IMR-90 (cell line): Measurements from ENCODE around the gene ENPEP. TPM values are rescaled to one million over a fixed set of nuclear protein-coding genes. Genes with fewer than 3 reads are reported as not detected.
A peak's percentile ranks its signal among the peaks of the same experiment; 100 is the strongest.

ENCODE experiments used
- ATAC-seq: fragments of 200-7000 bp; cut with Tn5 transposase; 2 replicates; pipeline ENCODE4 v1.9.1; 2020; ENCODE audit warnings: low read depth, mild to moderate bottlenecking, moderate library complexity
- BruUV-seq: library from RNA; stranded (reverse); fragments of 400-500 nt; replicated peaks from 2 replicates; lab custom pipeline; 2021; lab: Mats Ljungman, UMichigan
- CTCF ChIA-PET: fragments of 300-600 bp; formaldehyde crosslinking; extraction: SDS; loops from one replicate; lab custom pipeline; 2021; ENCODE audit warnings: antibody characterized with exemption; lab: Yijun Ruan, JAX
- POLR2A ChIA-PET: fragments of 300-600 bp; sonication (Branson Sonifier 250); formaldehyde crosslinking; loops from one replicate; lab custom pipeline; 2022; ENCODE audit warnings: antibody characterized with exemption; ENCODE audit not compliant: unreplicated experiment; lab: Charles Lee
- DNase-seq: peaks from one replicate; pipeline ENCODE4 v3.0.0; 2013
- H2AFZ ChIP-seq: replicated peaks from 2 replicates; pipeline ENCODE3; 2013; ENCODE audit warnings: low read length, mild to moderate bottlenecking; ENCODE audit not compliant: poor library complexity
- H2AK5ac ChIP-seq: 2 replicates; pipeline ENCODE4 v1.6.1; 2013; ENCODE audit warnings: low read depth, low read length, inconsistent platforms
- H2AK9ac ChIP-seq: replicated peaks from 2 replicates; pipeline ENCODE3; 2013; ENCODE audit warnings: mild to moderate bottlenecking, low read depth, low read length, moderate library complexity; ENCODE audit not compliant: poor library complexity
- H2BK120ac ChIP-seq: 2 replicates; pipeline ENCODE4 v1.6.1; 2013; ENCODE audit warnings: low read depth, low read length, inconsistent platforms
- H2BK15ac ChIP-seq: 3 replicates; pipeline ENCODE4 v1.6.1; 2013; ENCODE audit warnings: low read depth, low read length, inconsistent platforms
- H2BK20ac ChIP-seq: 2 replicates; pipeline ENCODE4 v1.6.1; 2013; ENCODE audit warnings: low read depth, mild to moderate bottlenecking, inconsistent platforms, low read length, moderate library complexity
- H2BK5ac ChIP-seq: 2 replicates; pipeline ENCODE4 v1.6.1; 2013; ENCODE audit warnings: mild to moderate bottlenecking, low read depth, low read length, inconsistent platforms; ENCODE audit not compliant: poor library complexity, severe bottlenecking
- H3K14ac ChIP-seq: replicated peaks from 2 replicates; pipeline ENCODE4 v1.6.1; 2013; ENCODE audit warnings: low read depth, low read length, inconsistent platforms
- H3K18ac ChIP-seq: 2 replicates; pipeline ENCODE4 v1.6.1; 2013; ENCODE audit warnings: low read depth, low read length, control low read depth
- H3K23ac ChIP-seq: 2 replicates; pipeline ENCODE4 v1.6.1; 2013; ENCODE audit warnings: low read depth, low read length, inconsistent platforms
- H3K27ac ChIP-seq: 2 replicates; pipeline ENCODE4 v1.5.1; 2013; ENCODE audit warnings: mild to moderate bottlenecking, control low read depth, low read length; ENCODE audit not compliant: insufficient read depth
- H3K27me3 ChIP-seq: 2 replicates; pipeline ENCODE4 v1.6.1; 2013; ENCODE audit warnings: low read length; ENCODE audit not compliant: control insufficient read depth, insufficient read depth
- H3K36me3 ChIP-seq: 2 replicates; pipeline ENCODE4 v1.6.1; 2013; ENCODE audit warnings: low read length, mixed read lengths; ENCODE audit not compliant: control insufficient read depth, insufficient read depth
- H3K4ac ChIP-seq: 2 replicates; pipeline ENCODE4 v1.6.1; 2013; ENCODE audit warnings: low read depth, low read length, inconsistent platforms
- H3K4me1 ChIP-seq: 2 replicates; pipeline ENCODE4 v1.6.1; 2013; ENCODE audit warnings: low read length, mixed read lengths; ENCODE audit not compliant: control insufficient read depth, insufficient read depth
- H3K4me2 ChIP-seq: 2 replicates; pipeline ENCODE4 v1.6.1; 2013; ENCODE audit warnings: low read depth, mild to moderate bottlenecking, control low read depth, low read length, moderate library complexity
- H3K4me3 ChIP-seq: 2 replicates; pipeline ENCODE4 v1.5.1; 2013; ENCODE audit warnings: low read depth, mild to moderate bottlenecking, control low read depth, low read length, moderate library complexity; ENCODE audit not compliant: insufficient read depth
- H3K56ac ChIP-seq: 2 replicates; pipeline ENCODE4 v1.6.1; 2013; ENCODE audit warnings: low read length, inconsistent platforms; ENCODE audit not compliant: insufficient read depth; ENCODE audit errors: extremely low read depth
- H3K79me1 ChIP-seq, 2 experiments: 2 replicates each; pipeline ENCODE4 v1.6.1; 2013; ENCODE audit warnings: low read length in 2 of 2, inconsistent platforms in 1 of 2, low read depth in 1 of 2
- H3K9ac ChIP-seq: 2 replicates; pipeline ENCODE4 v1.6.1; 2013; ENCODE audit warnings: low read depth, low read length, control low read depth
- H3K9me1 ChIP-seq: 2 replicates; pipeline ENCODE4 v1.6.1; 2013; ENCODE audit warnings: low read length, inconsistent platforms; ENCODE audit not compliant: insufficient read depth
- H3K9me3 ChIP-seq: 2 replicates; pipeline ENCODE4 v1.6.1; 2013; ENCODE audit warnings: low read length; ENCODE audit not compliant: control insufficient read depth, insufficient read depth
- H4K20me1 ChIP-seq: 2 replicates; pipeline ENCODE4 v1.6.1; 2013; ENCODE audit warnings: low read length, inconsistent platforms; ENCODE audit not compliant: insufficient read depth
- H4K5ac ChIP-seq: 2 replicates; pipeline ENCODE4 v1.6.1; 2013; ENCODE audit warnings: mild to moderate bottlenecking, low read depth, low read length, control low read depth
- H4K8ac ChIP-seq, 2 experiments: 2 replicates each; pipeline ENCODE4 v1.6.1; 2013; ENCODE audit warnings: low read depth in 2 of 2, low read length in 2 of 2, control low read depth in 1 of 2, inconsistent platforms in 1 of 2
- H4K91ac ChIP-seq: 2 replicates; pipeline ENCODE4 v1.6.1; 2013; ENCODE audit warnings: low read depth, low read length, inconsistent platforms; ENCODE audit not compliant: insufficient read depth
- BHLHE40 ChIP-seq: fragments of 150-350 bp; IDR thresholded peaks from 2 replicates; pipeline ENCODE4 v1.6.1; 2016; ENCODE audit warnings: mild to moderate bottlenecking, low read depth, low read length
- CEBPB ChIP-seq: IDR thresholded peaks from 2 replicates; pipeline ENCODE4 v1.6.1; 2012; ENCODE audit warnings: low read depth, low read length, improper control_type of control experiment
- CTCF ChIP-seq: conservative IDR thresholded peaks from 2 replicates; pipeline ENCODE4 v1.5.1; 2012; ENCODE audit warnings: mild to moderate bottlenecking, low read depth, low read length, improper control_type of control experiment
- ELK1 ChIP-seq: fragments of 150-350 bp; IDR thresholded peaks from 2 replicates; pipeline ENCODE4 v1.6.1; 2016; ENCODE audit warnings: low read depth, mild to moderate bottlenecking, low read length, moderate library complexity, borderline replicate concordance
- WGBS, 2 experiments: methylation state at CpG; one replicate each; pipeline versions ENCODE4 v1.1.5 to v1.1.7; 2013; ENCODE audit warnings: missing lambda C conversion rate in 2 of 2; ENCODE audit not compliant: insufficient read length in 1 of 2; ENCODE audit errors: extremely low coverage in 2 of 2; 5-methylcytosine and 5-hydroxymethylcytosine counted together
- dilution Hi-C: fragments of 300-500 bp; cut with HindIII; formaldehyde crosslinking; loops from one replicate; pipeline ENCODE4 v1.14.3; 2018; ENCODE audit warnings: low sequenced_read_pairs; ENCODE audit not compliant: unreplicated experiment
- in situ Hi-C: fragments of 300-500 bp; cut with MboI; formaldehyde crosslinking; loops from 3 replicates; pipeline ENCODE4 v1.14.3; 2019; ENCODE audit warnings: low sequenced_read_pairs, inconsistent platforms, mixed read lengths
- intact Hi-C: fragments of 100-400 bp; cut with micrococcal nuclease; formaldehyde crosslinking; loops from 2 replicates; pipeline ENCODE4 v1.10.0; 2022
- polyA plus RNA-seq, 3 experiments: library from polyadenylated mRNA; depleted of rRNA; stranded (reverse); fragments of >200 nt; gene quantifications; 2 replicates each; pipeline ENCODE4 v1.2.3, GENCODE V29; 2012; ENCODE audit warnings: low replicate concordance in 1 of 3
- total RNA-seq: library from RNA; depleted of rRNA; stranded (reverse); fragments of >200 nt; gene quantifications from 2 replicates; pipeline ENCODE4 v1.2.3, GENCODE V29; 2012

ENPEP gene
- total and polyA plus RNA-seq, 2 of the 4 experiments (the other 2 are of a cell fraction) = 0.12 to 0.18 TPM

GRCh38 chr4:110480031-110480549, 4.1 kb downstream of the ENPEP start:
- H2BK120ac ChIP-seq = peak overlapping the region; percentile 5; the same call in 1 of the 2 replicates
- H4K91ac ChIP-seq = no peak overlapping the region
- H3K27ac ChIP-seq = no peak overlapping the region
- no peak overlapping the region for H3K18ac ChIP-seq
- H3K56ac ChIP-seq = no peak overlapping the region
- H2AK9ac ChIP-seq = no peak overlapping the region
- no peak overlapping the region for H3K23ac ChIP-seq
- in situ Hi-C loops (no loop called here), intact Hi-C loops (no loop called here), dilution Hi-C loops (no loop called here)
- H4K20me1 ChIP-seq = no peaks in the 10 kb centered on the region
- no peak overlapping the region for H4K5ac ChIP-seq
- no peaks in the 10 kb centered on the region for H3K79me1 ChIP-seq
- H4K8ac ChIP-seq = no peak overlapping the region
- no CpG with 5 or more reads among the region's 8 CpGs for WGBS, 2 experiments
- H3K9me1 ChIP-seq = no peaks in the 10 kb centered on the region
- H3K27me3 ChIP-seq = no peaks in the 10 kb centered on the region
- peak overlapping the region; percentile 67 for H2AFZ ChIP-seq
- BruUV-seq = no TSS peak
- ChIA-PET CTCF (no interaction called here), POLR2A (interaction anchor here (0.6 kb wide), 1 partner anchor 118 kb away, joined by 14 read pairs; no protein-coding TSS in a partner anchor)
- H3K4ac ChIP-seq = no peak overlapping the region
- no peaks in the 10 kb centered on the region for H3K36me3 ChIP-seq
- H2AK5ac ChIP-seq = no peak overlapping the region
- no peak overlapping the region; the same call in 1 of the 2 replicates for H3K4me2 ChIP-seq
- H3K9me3 ChIP-seq = no peaks in the 10 kb centered on the region
- peak overlapping the region; percentile 19 for H2BK5ac ChIP-seq
- TF ChIP-seq BHLHE40 (no peak), CEBPB (peak; percentile 78), CTCF (peak; percentile 25; the same call in 1 of the 2 replicates), ELK1 (no peak)
- H3K9ac ChIP-seq = no peak overlapping the region
- H3K4me3 ChIP-seq = no peak overlapping the region
- H2BK15ac ChIP-seq = no peak overlapping the region
- ATAC-seq = peak; percentile 82
- no peaks in the 10 kb centered on the region for H3K4me1 ChIP-seq
- no peak overlapping the region for H2BK20ac ChIP-seq
- no peak overlapping the region for H3K14ac ChIP-seq
- DNase-seq = peak; percentile 94
